ENCODE measurements around the gene FFAR2. TPM values are rescaled to one million over a fixed set of nuclear protein-coding genes. Genes with fewer than 3 reads are reported as not detected.
"Not testable (repeated sequence)": the region's sequence is repeated elsewhere in the genome, so short reads cannot be mapped to it uniquely, and the experiment has no call there.

The FFAR2 gene
- total and polyA plus RNA-seq, 7 experiments from 2014 or later: 2.2 to 7.1 TPM; not detected in 5

DNA sequence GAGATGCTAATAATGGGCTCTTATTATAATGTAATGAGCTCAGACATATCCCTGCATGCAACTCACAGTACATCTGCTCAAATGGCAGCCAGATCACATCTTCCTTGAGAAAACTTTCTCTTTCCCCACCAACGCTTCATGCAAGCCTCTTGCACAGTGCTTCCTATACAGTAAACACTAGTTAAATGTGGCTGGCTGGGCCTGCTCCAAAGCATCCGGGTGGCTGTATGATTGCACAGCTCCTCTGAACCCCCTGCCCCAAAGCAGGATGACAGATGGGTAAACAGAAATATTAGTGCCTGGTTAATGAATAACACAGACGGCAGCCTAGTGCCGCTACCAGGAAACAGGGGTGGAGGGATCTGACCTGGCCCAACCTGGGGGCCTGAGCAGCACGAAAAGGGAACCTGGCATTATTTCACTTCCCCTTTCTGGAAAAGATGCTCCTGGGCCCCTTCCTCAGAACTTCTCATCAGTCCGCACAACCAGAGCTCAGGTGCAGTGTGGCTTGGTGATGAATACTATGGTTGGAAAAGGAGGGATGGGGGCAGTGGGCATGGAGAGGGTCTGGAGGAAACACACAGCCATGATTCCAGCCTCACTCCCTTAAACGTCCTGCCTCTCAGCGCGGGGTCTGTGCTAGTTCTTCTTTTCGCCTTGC is 10.8 kb downstream of the FFAR2 start:
- Histone ChIP-seq H3K9me3 (ENCODE audit: control insufficient read depth in 2 of 3, low read length in 3 of 3) (no peaks in the 10 kb centered on the region), H3K4me3 (ENCODE audit: low read length) (no peak overlapping the region), H3K27ac (ENCODE audit: low read depth, low read length) (no peak overlapping the region), H3K36me3 (ENCODE audit: control insufficient read depth in 2 of 3, insufficient read depth in 3 of 3, low read length in 3 of 3) (no peaks in the 10 kb centered on the region), H3K4me1 (ENCODE audit: control insufficient read depth in 2 of 2, insufficient read depth in 2 of 2, low read length in 2 of 2) (peaks cover 14 to 30% of the 10 kb centered on the region in 2 donors), H3K27me3 (ENCODE audit: control insufficient read depth in 2 of 2, insufficient read depth in 2 of 2, low read length in 2 of 2) (no peaks in the 10 kb centered on the region)
- ChIA-PET POLR2A (no interaction called here), CTCF (no interaction called here)
- peaks cover 0 to 1% (median 0%) of the 10 kb centered on the region in 11 donors for H3K9me3 Mint-ChIP-seq
- peaks cover 0 to 12% (median 0%) of the 10 kb centered on the region in 5 donors for H3K27me3 Mint-ChIP-seq
- DNase-seq: no peak
- no peak overlapping the region for H3K27ac Mint-ChIP-seq
- peaks cover 30 to 41% (median 35%) of the 10 kb centered on the region in 7 donors for H3K4me1 Mint-ChIP-seq
- intact Hi-C loops (cut with micrococcal nuclease): no loop called here
- ATAC-seq: no peak
- H3K4me3 Mint-ChIP-seq: no peak overlapping the region
- peaks cover 0 to 3% (median 0%) of the 10 kb centered on the region in 5 donors for H3K36me3 Mint-ChIP-seq

DNA sequence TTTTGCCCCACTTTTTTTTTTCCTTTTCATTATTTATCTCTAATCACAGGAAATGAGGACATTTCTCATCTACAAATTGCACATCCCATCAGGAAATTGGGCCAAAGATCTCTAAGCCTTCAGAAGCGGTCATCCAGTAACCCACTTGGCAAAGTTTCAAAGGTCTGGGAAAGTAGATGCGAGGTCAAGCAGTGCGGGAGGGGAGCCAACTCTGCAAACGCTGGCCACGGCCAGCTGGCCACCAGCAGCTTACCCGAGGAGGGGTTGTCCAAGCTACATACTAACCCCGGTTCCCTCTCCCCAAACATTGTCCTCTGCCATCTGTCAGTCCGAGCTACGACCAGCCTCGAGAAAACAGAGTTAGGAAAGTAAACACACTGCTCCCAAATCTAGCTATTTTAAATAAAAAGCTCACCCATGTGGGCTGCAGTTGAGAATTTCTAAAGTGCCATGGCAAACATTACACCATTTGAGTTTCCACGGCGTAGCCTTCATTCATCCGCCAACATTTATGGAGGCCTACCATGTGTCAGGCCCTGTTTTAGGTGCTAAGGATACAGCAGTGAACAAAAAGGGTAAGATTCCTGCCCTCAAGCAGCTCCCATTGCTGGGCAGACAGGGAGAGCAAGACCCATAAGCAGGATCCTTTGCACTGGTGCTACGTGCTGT is 11.5 kb downstream of the FFAR2 start:
- peaks cover 32 to 45% (median 37%) of the 10 kb centered on the region in 7 donors for H3K4me1 Mint-ChIP-seq

DNA sequence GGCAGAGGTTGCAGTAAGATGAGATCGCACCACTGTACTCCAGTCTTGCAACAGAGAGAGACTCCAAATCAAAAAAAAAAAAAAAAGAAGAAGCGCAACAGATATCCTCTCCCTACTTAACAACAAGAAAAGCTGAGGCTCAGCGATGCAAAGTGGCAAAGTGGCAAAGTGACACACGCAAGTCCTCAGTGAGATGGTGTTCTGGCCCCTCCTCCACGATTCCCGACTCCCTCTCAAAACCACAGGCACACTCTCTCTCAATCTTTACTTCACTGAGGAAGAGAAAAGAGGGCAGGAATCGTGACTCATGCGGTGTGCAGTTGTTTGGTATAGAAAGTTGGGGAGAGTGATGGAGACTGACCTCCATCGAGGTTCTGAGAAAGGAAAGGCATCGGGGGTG is 12.6 kb downstream of the FFAR2 start:
- Mint-ChIP-seq H3K36me3 (peaks cover 0 to 3% (median 0%) of the 10 kb centered on the region in 5 donors), H3K9me3 (peaks cover 0 to 1% (median 0%) of the 10 kb centered on the region in 11 donors), H3K27me3 (peaks cover 0 to 16% (median 0%) of the 10 kb centered on the region in 5 donors), H3K4me3 (peak overlapping the region in 2 of 10 donors; percentile 12 to 30), H3K4me1 (peaks cover 35 to 43% (median 40%) of the 10 kb centered on the region in 7 donors), H3K27ac (peak overlapping the region in 4 of 9 donors; percentile 30 to 74 (median 59))
- Histone ChIP-seq H3K4me1 (ENCODE audit: control insufficient read depth in 2 of 2, insufficient read depth in 2 of 2, low read length in 2 of 2) (peaks cover 14 to 34% of the 10 kb centered on the region in 2 donors), H3K36me3 (ENCODE audit: control insufficient read depth in 2 of 3, insufficient read depth in 3 of 3, low read length in 3 of 3) (no peaks in the 10 kb centered on the region), H3K27me3 (ENCODE audit: control insufficient read depth in 2 of 2, insufficient read depth in 2 of 2, low read length in 2 of 2) (no peaks in the 10 kb centered on the region), H3K4me3 (ENCODE audit: low read length) (no peak overlapping the region), H3K27ac (ENCODE audit: low read depth, low read length) (no peak overlapping the region), H3K9me3 (ENCODE audit: control insufficient read depth in 2 of 3, low read length in 3 of 3) (no peaks in the 10 kb centered on the region)
- CTCF ChIA-PET: no interaction called here
- ATAC-seq: no peak
- DNase-seq: no peak
- POLR2A ChIA-PET: no interaction called here
- intact Hi-C loops (cut with micrococcal nuclease): loop anchor here (5.0 to 10.0 kb wide), 3 partner anchors 38 to 316 kb away; partner anchors contain the start of genes FXYD7 (in 1 of the 2) and USF2 (in 1 of the 2)

More for the DNA sequence above, 11.5 kb downstream of the FFAR2 start:
- no peaks in the 10 kb centered on the region for H3K9me3 ChIP-seq (ENCODE audit: control insufficient read depth in 2 of 3, low read length in 3 of 3)
- H3K36me3 ChIP-seq (ENCODE audit: control insufficient read depth in 2 of 3, insufficient read depth in 3 of 3, low read length in 3 of 3): no peaks in the 10 kb centered on the region
- H3K36me3 Mint-ChIP-seq: peaks cover 0 to 3% (median 0%) of the 10 kb centered on the region in 5 donors
- peak overlapping the region in 3 of 9 donors; percentile 44 to 74 (median 46) for H3K27ac Mint-ChIP-seq
- H3K9me3 Mint-ChIP-seq: peaks cover 0 to 1% (median 0%) of the 10 kb centered on the region in 11 donors
- H3K27me3 ChIP-seq (ENCODE audit: control insufficient read depth in 2 of 2, insufficient read depth in 2 of 2, low read length in 2 of 2): no peaks in the 10 kb centered on the region
- intact Hi-C loops (cut with micrococcal nuclease): loop anchor here (5.0 to 10.0 kb wide), 3 partner anchors 37 to 315 kb away; partner anchors contain the start of genes FXYD7 (in 1 of the 2) and USF2 (in 1 of the 2)
- ChIA-PET CTCF (no interaction called here), POLR2A (no interaction called here)
- H3K27ac ChIP-seq (ENCODE audit: low read depth, low read length): no peak overlapping the region
- peaks cover 0 to 14% (median 0%) of the 10 kb centered on the region in 5 donors for H3K27me3 Mint-ChIP-seq
- no peak overlapping the region for H3K4me3 ChIP-seq (ENCODE audit: low read length)
- no peak for ATAC-seq
- DNase-seq: no peak
- H3K4me1 ChIP-seq (ENCODE audit: control insufficient read depth in 2 of 2, insufficient read depth in 2 of 2, low read length in 2 of 2): peaks cover 14 to 35% of the 10 kb centered on the region in 2 donors
- no peak overlapping the region for H3K4me3 Mint-ChIP-seq

DNA sequence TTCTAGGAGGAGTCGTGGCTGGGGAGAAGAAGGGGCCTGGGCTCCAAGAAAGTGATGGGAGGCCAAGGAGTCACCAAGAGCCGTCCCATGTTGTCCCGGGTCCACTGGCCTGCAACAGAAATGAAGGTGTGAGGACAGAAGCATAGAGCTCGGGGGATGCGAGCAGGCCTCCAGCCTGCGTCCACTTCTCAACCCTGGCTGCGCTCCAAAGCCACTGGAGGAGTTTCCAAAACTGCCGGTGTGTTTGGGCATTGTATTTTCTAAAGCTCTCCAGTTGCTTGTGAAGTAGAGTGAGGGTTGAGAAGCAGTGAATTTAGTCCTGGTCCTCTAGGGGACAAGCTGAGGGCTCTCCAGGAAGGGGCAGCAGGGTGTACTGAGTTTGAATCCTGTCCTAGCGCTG is 13.0 kb downstream of the FFAR2 start:
- H3K4me1 Mint-ChIP-seq: peaks cover 32 to 39% (median 36%) of the 10 kb centered on the region in 7 donors

DNA sequence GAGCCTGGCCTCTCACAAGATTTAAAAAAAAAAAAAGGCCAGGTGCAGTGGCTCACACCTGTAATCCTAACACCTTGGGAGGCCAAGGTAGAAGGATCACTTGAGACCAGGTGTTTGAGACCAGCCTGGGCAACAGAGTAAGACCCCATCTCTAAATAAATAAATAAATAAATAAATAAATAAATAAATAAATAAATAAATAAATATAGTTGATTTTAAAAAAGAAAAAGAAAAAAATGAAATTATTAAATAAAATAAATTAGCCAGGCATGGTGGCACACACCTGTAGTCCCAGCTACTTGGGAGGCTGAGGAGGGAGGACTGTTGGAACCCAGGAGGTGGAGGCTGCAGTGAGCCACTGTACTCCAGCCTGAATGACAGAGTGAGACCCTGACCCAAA is 13.7 kb downstream of the FFAR2 start:
- H3K27me3 ChIP-seq (ENCODE audit: control insufficient read depth in 2 of 2, insufficient read depth in 2 of 2, low read length in 2 of 2); H3K4me3 Mint-ChIP-seq; DNase-seq; H3K36me3 Mint-ChIP-seq; H3K36me3 ChIP-seq (ENCODE audit: control insufficient read depth in 2 of 3, insufficient read depth in 3 of 3, low read length in 3 of 3); H3K9me3 ChIP-seq (ENCODE audit: control insufficient read depth in 2 of 3, low read length in 3 of 3); ATAC-seq; H3K27ac Mint-ChIP-seq; H3K9me3 Mint-ChIP-seq; H3K27ac ChIP-seq (ENCODE audit: low read depth, low read length); H3K4me3 ChIP-seq (ENCODE audit: low read length): not testable (repeated sequence)
- H3K4me1 ChIP-seq (ENCODE audit: control insufficient read depth in 2 of 2, insufficient read depth in 2 of 2, low read length in 2 of 2): peaks cover 14 to 29% of the 10 kb centered on the region in 2 donors
- intact Hi-C loops (cut with micrococcal nuclease): loop anchor here (1.0 to 10.0 kb wide), 6 partner anchors 34 to 321 kb away; partner anchors contain the start of genes FFAR3 (in 1 of the 2), FXYD7 (in 1 of the 2) and USF2 (in 1 of the 2)
- H3K27me3 Mint-ChIP-seq: peaks cover 0 to 11% (median 0%) of the 10 kb centered on the region in 5 donors
- CTCF ChIA-PET: interaction anchor here (1.3 to 1.4 kb wide), 2 partner anchors 9 to 111 kb away, joined by 3 to 5 read pairs; no protein-coding TSS in a partner anchor
- H3K4me1 Mint-ChIP-seq: peaks cover 32 to 39% (median 36%) of the 10 kb centered on the region in 7 donors
- POLR2A ChIA-PET: interaction anchor here (0.6 to 1.6 kb wide), 3 partner anchors 44 to 308 kb away, joined by 3 to 5 read pairs (median 5); partner anchors contain the start of gene FXYD5

More for the DNA sequence above, 13.0 kb downstream of the FFAR2 start:
- peaks cover 0 to 13% (median 0%) of the 10 kb centered on the region in 5 donors for H3K27me3 Mint-ChIP-seq
- ChIA-PET CTCF (no interaction called here), POLR2A (no interaction called here)
- peaks cover 0 to 1% (median 0%) of the 10 kb centered on the region in 11 donors for H3K9me3 Mint-ChIP-seq
- peaks cover 14 to 29% of the 10 kb centered on the region in 2 donors for H3K4me1 ChIP-seq (ENCODE audit: control insufficient read depth in 2 of 2, insufficient read depth in 2 of 2, low read length in 2 of 2)
- H3K36me3 Mint-ChIP-seq: peaks cover 0 to 3% (median 0%) of the 10 kb centered on the region in 5 donors
- ATAC-seq: no peak
- no peaks in the 10 kb centered on the region for H3K36me3 ChIP-seq (ENCODE audit: control insufficient read depth in 2 of 3, insufficient read depth in 3 of 3, low read length in 3 of 3)
- H3K27ac ChIP-seq (ENCODE audit: low read depth, low read length): no peak overlapping the region
- H3K27me3 ChIP-seq (ENCODE audit: control insufficient read depth in 2 of 2, insufficient read depth in 2 of 2, low read length in 2 of 2): no peaks in the 10 kb centered on the region
- intact Hi-C loops (cut with micrococcal nuclease): loop anchor here (5.0 to 10.0 kb wide), 3 partner anchors 39 to 316 kb away; partner anchors contain the start of genes FXYD7 (in 1 of the 2) and USF2 (in 1 of the 2)
- H3K9me3 ChIP-seq (ENCODE audit: control insufficient read depth in 2 of 3, low read length in 3 of 3): no peaks in the 10 kb centered on the region
- peak overlapping the region in 2 of 10 donors; percentile 12 to 30 for H3K4me3 Mint-ChIP-seq
- no peak for DNase-seq
- no peak overlapping the region for H3K4me3 ChIP-seq (ENCODE audit: low read length)
- H3K27ac Mint-ChIP-seq: peak overlapping the region in 4 of 9 donors; percentile 30 to 74 (median 59)

DNA sequence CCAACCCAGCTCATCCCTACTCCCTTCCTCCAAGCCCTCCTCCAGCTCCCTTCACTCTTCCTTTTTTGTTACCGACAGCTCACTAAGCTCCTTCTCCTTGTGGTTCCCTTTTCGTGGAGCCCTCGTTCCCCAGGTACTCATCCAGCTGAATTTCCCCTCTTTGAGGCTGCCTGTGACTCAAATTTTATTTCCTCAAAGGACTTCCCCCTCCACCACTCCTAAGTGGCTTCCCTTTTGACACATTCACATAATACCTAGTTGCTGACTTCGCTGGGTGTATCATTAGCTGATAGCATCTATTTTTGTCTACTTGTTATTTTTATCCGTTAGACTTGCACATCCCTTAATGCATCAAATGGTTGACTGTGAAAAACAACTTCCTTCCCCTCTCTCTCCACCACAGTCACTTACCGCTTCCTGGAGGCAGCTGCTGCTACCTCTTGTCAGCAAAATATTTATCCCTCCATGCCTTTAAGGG is 14.5 kb downstream of the FFAR2 start:
- Histone ChIP-seq H3K4me3 (ENCODE audit: low read length) (peak overlapping the region; percentile 6), H3K4me1 (ENCODE audit: control insufficient read depth in 2 of 2, insufficient read depth in 2 of 2, low read length in 2 of 2) (peaks cover 14 to 29% of the 10 kb centered on the region in 2 donors)
- peak overlapping the region; percentile 25 to 87 (median 76) for H3K4me3 Mint-ChIP-seq

More for the DNA sequence above, 14.5 kb downstream of the FFAR2 start:
- Histone ChIP-seq H3K9me3 (ENCODE audit: control insufficient read depth in 2 of 3, low read length in 3 of 3) (no peaks in the 10 kb centered on the region), H3K27ac (ENCODE audit: low read depth, low read length) (peak overlapping the region; percentile 22), H3K36me3 (ENCODE audit: control insufficient read depth in 2 of 3, insufficient read depth in 3 of 3, low read length in 3 of 3) (no peaks in the 10 kb centered on the region), H3K27me3 (ENCODE audit: control insufficient read depth in 2 of 2, insufficient read depth in 2 of 2, low read length in 2 of 2) (no peaks in the 10 kb centered on the region)
- H3K27me3 Mint-ChIP-seq: peaks cover 0 to 8% (median 0%) of the 10 kb centered on the region in 5 donors
- CTCF ChIA-PET: interaction anchor here (0.6 to 2.5 kb wide), 9 partner anchors 10 to 226 kb away, joined by 3 to 15 read pairs (median 4); no protein-coding TSS in a partner anchor
- peak overlapping the region; percentile 75 to 98 (median 91) for H3K27ac Mint-ChIP-seq
- ATAC-seq: peak; percentile 95
- POLR2A ChIA-PET: interaction anchor here (0.6 to 1.6 kb wide), 6 partner anchors 37 to 309 kb away, joined by 3 to 7 read pairs (median 4); partner anchors contain the start of genes FXYD5 and HAUS5
- peak in 8 of 9 donors; percentile 32 to 88 (median 82) for DNase-seq
- intact Hi-C loops (cut with micrococcal nuclease): loop anchor here (1.0 to 10.0 kb wide), 6 partner anchors 33 to 322 kb away; partner anchors contain the start of genes FFAR3 (in 1 of the 2), FXYD7 (in 1 of the 2) and USF2 (in 1 of the 2)
- H3K4me1 Mint-ChIP-seq: peaks cover 30 to 37% (median 35%) of the 10 kb centered on the region in 7 donors
- H3K36me3 Mint-ChIP-seq: peaks cover 0 to 3% (median 0%) of the 10 kb centered on the region in 5 donors
- H3K9me3 Mint-ChIP-seq: peaks cover 0 to 1% (median 0%) of the 10 kb centered on the region in 11 donors
